Stimulated activated CD8-positive, alpha-beta memory T cell treated with anti-CD3 and anti-CD28 coated beads, Interleukin-12 subunit alpha, Interleukin-12 subunit beta, amount 100 ng/mL, for 1 hour (primary cell): Measurements from ENCODE around the gene NPAS4.
"Not testable (repeated sequence)": the region's sequence is repeated elsewhere in the genome, so short reads cannot be mapped to it uniquely, and the experiment has no call there.

Experiments used
- DNase-seq: peaks from one replicate; pipeline ENCODE4 v3.0.0-alpha.2; 2020; ENCODE audit warnings: low read depth

NPAS4 gene

DNA sequence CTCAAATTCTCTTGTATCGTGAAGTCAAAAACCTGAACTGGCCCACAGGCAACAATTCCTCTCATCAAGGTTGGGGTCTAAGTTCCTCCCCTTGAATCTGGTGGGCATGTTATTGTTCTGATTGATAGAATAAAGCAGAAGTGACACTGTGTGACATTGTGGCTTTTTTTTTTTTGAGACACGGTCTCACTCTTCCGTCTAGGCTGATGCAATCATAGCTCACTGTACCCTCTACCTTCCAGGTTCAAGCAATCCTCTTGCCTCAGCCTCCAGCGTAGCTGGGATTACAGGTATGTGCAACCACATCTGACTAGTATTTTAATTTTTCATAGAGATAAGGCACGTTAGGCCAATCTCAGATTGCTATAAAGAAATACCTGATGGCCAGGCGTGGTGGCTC lies 37.0 kb downstream of the NPAS4 start:
- no peak for DNase-seq

DNA sequence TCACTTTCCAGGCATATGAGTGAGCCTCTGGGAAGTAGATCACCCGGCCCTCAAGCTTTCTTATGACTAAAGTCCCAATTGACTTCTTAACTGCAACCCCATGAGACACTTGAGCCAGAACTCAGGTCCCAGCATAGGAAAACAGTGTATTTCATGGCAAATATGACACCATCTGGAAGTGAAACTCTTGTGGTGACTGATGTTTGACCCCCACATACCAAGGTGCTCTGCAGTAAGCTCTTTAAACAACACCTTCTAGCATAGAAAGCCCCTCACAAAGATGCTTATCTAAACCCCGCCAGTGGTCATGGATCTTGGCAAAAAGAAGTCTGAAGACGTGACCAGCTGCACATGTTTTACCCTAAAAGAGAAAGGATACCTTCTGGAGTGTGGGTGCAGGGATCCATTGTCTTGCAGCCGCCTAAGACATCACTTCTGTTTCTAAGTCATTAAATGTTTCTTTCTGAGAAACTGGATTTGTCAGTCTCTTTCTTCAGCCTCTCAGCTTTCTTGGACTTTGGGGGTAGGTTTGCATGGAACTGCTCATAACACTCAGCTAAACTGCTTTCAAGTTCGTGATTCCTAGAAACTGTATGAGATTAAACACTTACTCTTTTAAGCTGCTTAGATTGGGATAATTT lies 38.4 kb downstream of the NPAS4 start:
- no peak for DNase-seq

DNA sequence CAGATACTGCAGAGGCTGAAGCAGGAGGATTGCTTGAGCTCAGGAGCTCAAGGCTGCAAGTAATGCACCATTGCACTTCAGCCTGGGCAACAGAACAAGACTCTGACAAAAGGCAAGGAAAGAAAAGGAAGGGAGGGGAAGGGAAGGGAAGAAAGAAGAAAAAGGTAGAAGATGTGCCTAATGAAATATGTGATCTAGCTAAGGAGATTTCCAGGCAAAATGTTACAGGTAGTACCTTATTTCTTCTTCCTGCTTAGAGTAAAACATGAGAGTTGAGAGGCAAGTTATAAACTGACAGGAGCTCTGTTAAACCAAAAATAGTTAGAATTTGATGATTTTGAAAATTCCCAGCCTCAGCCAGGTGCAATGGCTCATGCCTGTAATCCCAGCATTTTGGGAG lies 41.2 kb downstream of the NPAS4 start:
- DNase-seq = no peak

DNA sequence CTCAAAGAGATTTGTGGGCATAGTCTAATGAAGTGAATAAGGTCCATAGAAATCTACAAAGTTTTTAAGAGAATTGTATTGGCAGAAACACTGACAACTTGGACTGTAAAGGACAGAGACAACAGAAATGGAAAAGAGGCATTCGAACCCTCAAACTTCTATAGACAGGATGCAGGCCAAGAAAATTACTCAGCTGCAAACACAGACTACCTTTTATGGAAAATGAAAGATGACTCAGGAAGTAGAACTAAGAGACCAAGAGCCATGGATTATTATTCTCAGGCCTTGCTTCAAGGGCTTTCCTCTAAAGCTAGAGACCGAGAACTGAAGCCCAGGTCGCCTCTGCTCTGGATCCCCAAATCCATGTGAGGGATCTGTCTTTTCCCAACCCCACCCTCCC lies 42.1 kb downstream of the NPAS4 start:
- DNase-seq = no peak

DNA sequence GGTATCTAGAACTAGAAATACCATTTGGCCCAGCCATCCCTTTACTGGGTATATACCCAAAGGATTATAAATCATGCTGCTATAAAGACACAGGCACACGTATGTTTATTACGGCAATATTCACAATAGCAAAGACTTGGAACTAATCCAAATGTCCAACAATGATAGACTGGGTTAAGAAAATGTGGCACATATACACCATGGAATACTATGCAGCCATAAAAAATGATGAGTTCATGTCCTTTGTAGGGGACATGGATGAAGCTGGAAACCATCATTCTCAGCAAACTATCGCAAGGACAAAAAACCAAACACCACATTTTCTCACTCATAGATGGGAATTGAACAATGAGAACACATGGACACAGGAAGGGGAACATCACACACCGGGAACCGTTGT lies 43.3 kb downstream of the NPAS4 start:
- not testable (repeated sequence) for DNase-seq

GRCh38 chr11:66464916-66465315 lies 44.1 kb downstream of the NPAS4 start:
- DNase-seq = no peak

DNA sequence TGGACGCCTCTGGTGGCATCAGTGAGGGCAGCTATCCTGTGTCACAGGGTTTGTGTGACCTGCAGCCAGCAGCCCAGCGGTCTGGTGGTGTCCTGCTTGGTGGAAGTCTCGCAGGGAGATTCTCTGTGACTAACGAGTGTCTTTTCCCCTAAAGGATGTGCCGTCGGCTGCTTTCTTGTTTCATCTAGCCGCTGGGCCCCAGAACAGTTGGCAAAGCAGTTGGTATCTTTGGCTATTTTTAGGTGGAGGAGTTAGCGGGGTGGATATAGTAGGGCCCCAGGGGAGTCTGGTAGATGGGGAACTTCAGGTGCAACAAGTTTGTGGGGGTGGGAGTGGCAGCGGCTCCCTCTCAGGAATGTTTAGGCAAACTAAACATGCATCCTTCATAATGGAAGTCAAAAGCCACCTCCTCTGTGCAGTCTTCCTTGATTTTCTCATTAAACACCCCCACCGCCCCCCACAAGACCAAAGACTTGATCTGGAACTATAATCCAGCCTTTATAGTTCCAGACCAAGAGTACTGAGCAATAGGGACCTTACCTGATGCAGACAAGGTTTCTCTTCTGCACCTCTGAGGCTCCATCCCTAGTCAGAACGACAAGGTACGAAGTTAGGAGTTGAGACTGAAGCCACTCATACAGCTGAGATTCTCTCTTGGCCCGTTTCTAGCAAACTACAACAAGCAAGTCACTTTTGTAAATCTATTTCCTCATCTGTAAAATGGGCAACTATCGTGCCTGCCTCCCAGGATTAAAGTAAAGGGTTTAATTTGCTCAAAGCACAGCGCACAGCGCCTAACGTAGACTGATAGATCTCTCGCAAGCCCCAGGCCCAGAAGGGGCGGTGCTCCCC lies 44.8 kb downstream of the NPAS4 start:
- DNase-seq = no peak

DNA sequence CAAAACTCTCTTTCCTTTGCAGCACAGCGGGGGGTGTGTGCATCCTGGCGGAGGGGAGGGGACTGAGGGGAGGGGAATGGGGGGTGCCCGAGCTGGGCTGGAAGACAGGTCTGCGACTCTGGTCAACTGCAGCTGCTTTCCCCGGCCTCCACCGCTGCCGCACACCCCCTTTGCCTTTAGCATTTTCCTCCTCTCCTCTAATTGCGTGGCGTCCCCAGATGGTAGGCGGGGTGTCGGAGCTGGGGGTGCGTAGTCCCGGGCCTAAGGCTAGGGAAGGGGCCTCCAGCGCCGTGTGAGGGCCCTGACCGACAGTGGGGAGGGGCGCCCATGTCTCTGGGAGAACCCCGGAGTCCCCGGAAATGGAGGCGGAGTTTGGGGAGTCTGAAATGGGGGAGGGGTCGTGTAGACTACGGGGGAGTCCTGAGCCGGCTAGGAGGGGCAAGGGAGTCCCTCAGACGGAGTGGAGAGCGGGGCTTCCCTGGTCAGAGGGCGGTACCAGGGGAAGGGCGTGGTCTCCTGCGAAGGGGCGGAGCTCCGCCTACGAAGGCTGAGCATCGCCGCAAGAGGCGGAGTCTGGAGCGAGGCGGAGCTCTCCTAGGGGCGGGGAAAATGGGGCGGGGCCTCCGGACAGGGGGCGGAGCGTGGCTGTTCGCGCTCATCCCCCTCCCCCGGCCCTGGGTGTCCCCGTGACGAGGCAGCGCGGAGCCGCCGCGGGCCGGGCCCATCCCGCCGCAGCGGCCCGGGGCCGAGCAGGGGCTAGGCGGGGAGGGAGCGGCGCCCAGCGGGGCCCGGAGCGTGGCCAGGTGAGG lies 45.6 kb downstream of the NPAS4 start, which contains the start of gene PELI3:
Gene PELI3, plus strand, starts transcription at position 681 of the 809 bp plus-strand sequence. CDS start 1,224 bp downstream, outside the sequence.
- peak; percentile 90 for DNase-seq

DNA sequence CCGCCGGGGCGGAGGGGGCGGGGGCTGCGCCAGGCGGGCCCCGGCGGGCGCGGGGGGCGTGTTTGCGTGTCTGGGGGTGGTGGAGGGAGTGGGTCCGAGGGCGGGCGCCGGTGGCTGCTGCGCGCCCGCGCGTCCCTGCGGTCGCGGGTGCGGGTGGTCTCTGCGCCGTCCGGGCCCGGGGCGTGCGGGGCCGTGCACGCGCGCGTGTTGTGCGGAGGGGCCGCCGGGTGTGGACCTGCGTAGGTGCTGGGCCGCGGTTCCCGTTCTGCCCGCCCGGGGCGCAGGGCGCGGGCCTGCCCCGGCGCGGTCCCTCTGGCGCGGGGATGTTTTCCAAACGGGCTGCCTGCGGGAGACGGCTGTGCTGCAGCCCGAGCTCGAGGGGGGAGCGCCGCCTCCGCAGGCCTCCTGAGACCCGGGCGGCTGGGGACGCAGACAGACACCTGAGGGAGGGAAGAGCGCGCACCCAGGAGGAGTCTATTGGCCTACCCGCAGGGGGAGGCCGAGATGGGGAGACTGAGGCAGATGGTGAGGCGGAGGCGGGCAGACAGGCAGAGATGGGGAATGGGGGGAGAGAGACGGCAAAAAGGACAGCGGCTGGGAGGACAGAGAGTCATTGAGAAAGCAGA lies 46.3 kb downstream of the NPAS4 start:
- peak; percentile 10 for DNase-seq

DNA sequence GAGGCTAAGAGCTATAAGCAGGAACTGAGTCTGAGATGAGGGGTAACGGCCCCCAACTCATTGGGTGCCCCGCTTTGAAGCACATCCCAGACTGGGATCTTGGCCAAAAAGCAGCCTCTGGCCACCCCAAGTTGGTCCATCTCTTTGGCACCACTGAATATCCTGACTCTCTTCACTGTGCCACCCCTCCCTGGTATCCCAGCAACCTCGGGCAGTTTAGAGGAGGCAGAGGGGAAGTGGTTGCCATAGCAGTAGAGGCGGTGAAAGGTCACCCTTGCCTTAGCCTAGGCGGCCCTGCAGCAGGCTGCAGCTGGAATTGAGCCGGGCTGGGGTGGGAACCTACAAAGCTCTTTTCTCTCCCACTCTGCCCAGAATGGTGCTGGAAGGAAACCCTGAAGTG lies 46.9 kb downstream of the NPAS4 start:
- no peak for DNase-seq

- DNase-seq = no peak
These were observed 47.9 kb downstream of the NPAS4 start for GRCh38 chr11:66468691-66469090.

GRCh38 chr11:66469441-66469840 lies 48.6 kb downstream of the NPAS4 start:
- no peak for DNase-seq

DNA sequence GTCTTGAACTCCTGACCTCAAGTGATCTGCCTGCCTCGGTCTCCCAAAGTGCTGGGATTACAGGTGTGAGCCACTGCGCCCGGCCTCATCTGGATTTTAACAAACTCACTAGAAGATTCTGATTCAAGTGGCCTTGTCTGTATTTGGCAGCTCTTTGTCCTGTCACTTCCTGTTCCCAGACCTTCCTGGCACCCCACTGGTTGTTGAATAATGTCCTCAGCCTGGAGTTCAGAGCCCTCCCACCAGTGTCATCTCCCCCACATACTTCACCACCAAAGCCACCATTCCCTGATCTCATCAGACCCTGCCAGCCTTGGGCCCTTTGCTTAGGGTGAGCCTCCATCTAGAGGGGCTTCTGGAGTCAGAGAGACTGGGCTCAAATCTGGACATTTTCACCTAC lies 49.2 kb downstream of the NPAS4 start:
- DNase-seq = no peak

GRCh38 chr11:66471142-66471541 lies 50.3 kb downstream of the NPAS4 start:
- DNase-seq = no peak

DNA sequence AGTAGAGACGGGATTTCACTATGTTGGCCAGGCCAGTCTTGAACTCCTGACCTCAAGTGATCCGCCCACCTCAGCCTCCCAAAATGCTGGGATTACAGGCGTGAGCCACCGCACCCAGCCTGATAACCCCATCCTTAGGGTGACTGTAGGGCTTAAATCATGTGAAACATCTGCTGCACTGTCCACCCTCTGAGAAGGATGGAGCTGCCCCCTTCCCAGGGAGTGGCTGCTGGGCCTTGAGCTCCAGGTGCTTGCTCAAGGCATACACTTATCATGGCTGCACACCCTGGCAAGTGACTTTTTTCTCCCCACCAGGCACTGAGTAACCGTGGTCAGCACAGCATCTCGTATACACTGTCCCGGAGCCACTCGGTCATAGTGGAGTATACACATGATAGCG lies 51.2 kb downstream of the NPAS4 start:
- DNase-seq = no peak

- DNase-seq = no peak
These were observed 52.3 kb downstream of the NPAS4 start for GRCh38 chr11:66473167-66473566.

- no peak for DNase-seq
These were observed 53.0 kb downstream of the NPAS4 start for GRCh38 chr11:66473608-66474515.

GRCh38 chr11:66475349-66476172 lies 54.7 kb downstream of the NPAS4 start:
- DNase-seq = no peak
